Measurements from ENCODE around the gene CEND1. TPM values are rescaled to one million over a fixed set of nuclear protein-coding genes. Genes with fewer than 3 reads are reported as not detected.
A peak's percentile ranks its signal among the peaks of the same experiment; 100 is the strongest.

The CEND1 gene
- total RNA-seq, 2 donors from 2014 or later = 0.18 to 1.6 TPM

- WGBS = 62% methylated on average over 14 of the region's 14 CpGs
- Histone ChIP-seq H3K27ac (no peak overlapping the region), H3K4me3 (no peak overlapping the region), H3K36me3 (peaks cover 5 to 21% of the 10 kb centered on the region in 2 donors), H3K4me1 (replicated peaks) (peaks cover 13% of the 10 kb centered on the region), H3K27me3 (replicated peaks; ENCODE audit: insufficient read depth) (no peaks in the 10 kb centered on the region), H3K9me3 (no peaks in the 10 kb centered on the region)
- DNase-seq (ENCODE audit: low spot score) = no peak
- TF ChIP-seq POLR2AphosphoS5 (IDR thresholded peaks at IDR 0.05) = no peak
- no peak for TF ChIP-seq CTCF (IDR thresholded peaks at IDR 0.05)
- TF ChIP-seq POLR2A (IDR thresholded peaks at IDR 0.05) = no peak
- intact Hi-C loops (cut with DNase I) = no loop called here
Measured at GRCh38 chr11:811446-812245, 21.8 kb upstream of the CEND1 start.

- H3K36me3 ChIP-seq = peaks cover 5 to 21% of the 10 kb centered on the region in 2 donors
- H3K4me3 ChIP-seq = peak overlapping the region; percentile 98 to 99
- intact Hi-C loops (cut with DNase I) = no loop called here
- WGBS = under 1% methylated on average over 32 of the region's 55 CpGs
- DNase-seq (ENCODE audit: low spot score) = no peak
- no peaks in the 10 kb centered on the region for H3K27me3 ChIP-seq (replicated peaks; ENCODE audit: insufficient read depth)
- H3K9me3 ChIP-seq = no peaks in the 10 kb centered on the region
- H3K27ac ChIP-seq = peak overlapping the region; percentile 98 to 99
- H3K4me1 ChIP-seq (replicated peaks) = peaks cover 13% of the 10 kb centered on the region
- TF ChIP-seq CTCF (IDR thresholded peaks at IDR 0.05) = peak in 1 of 4 experiments; percentile 2
- no peak for TF ChIP-seq POLR2AphosphoS5 (IDR thresholded peaks at IDR 0.05)
Measured at GRCh38 chr11:810040-810567, 20.2 kb upstream of the CEND1 start.

GRCh38 chr11:809287-810039 is 19.6 kb upstream of the CEND1 start, which contains the start of gene RPLP2:
TSS of gene RPLP2 (plus strand) at chr11:809967. CDS start at chr11:810235, 268 bp downstream.
- 0% methylated on average over 56 of the region's 81 CpGs for WGBS
- H3K4me1 ChIP-seq (replicated peaks) = peaks cover 17% of the 10 kb centered on the region

More at GRCh38 chr11:809287-810039, 19.6 kb upstream of the CEND1 start, which contains the start of gene RPLP2:
- intact Hi-C loops (cut with DNase I) = no loop called here
- Histone ChIP-seq H3K9me3 (no peaks in the 10 kb centered on the region), H3K27ac (peak within 1 kb of the TSS; percentile 98 to 99), H3K36me3 (peaks cover 5 to 21% of the 10 kb centered on the region in 2 donors), H3K4me3 (peak within 1 kb of the TSS; percentile 98 to 99), H3K27me3 (replicated peaks; ENCODE audit: insufficient read depth) (no peaks in the 10 kb centered on the region)
- peak; percentile 96 for DNase-seq (ENCODE audit: low spot score)
- TF ChIP-seq POLR2A (IDR thresholded peaks at IDR 0.05) (peak; percentile 83), CTCF (IDR thresholded peaks at IDR 0.05) (peak in 2 of 4 experiments; percentile 9 to 30), POLR2AphosphoS5 (IDR thresholded peaks at IDR 0.05) (peak; percentile 93)

Measured in prostate gland (tissue), 2 donors.